Pancreas (tissue), 10 donors: ENCODE measurements around the gene CALCB. TPM values are rescaled to one million over a fixed set of nuclear protein-coding genes. Genes with fewer than 3 reads are reported as not detected.

Experiments used
- ATAC-seq, 4 donors: fragments of 200-7000 bp; cut with Tn5 transposase; one replicate each; pipeline versions ENCODE4 v1.8.0 to v1.9.1; 2020; ENCODE audit warnings: mild to moderate bottlenecking in 4 of 4, moderate library complexity in 4 of 4
- DNase-seq, 6 donors: peaks; one replicate each; pipeline ENCODE4 v3.0.0-alpha.2; 2020
- FAIRE-seq: peaks from 2 replicates; lab custom pipeline; 2012; peaks lifted over from hg19 to GRCh38; lab: Jason Lieb, UNC
- H3K27ac ChIP-seq, 4 donors: fragments of 200-600 bp; sonication (generic); 1 replicate in 3 of 4; 2 replicates in 1 of 4; pipeline versions ENCODE4 v1.5.0 to v1.8.0; 2020
- H3K27me3 ChIP-seq, 4 donors: fragments of 200-600 bp; one replicate each; pipeline ENCODE4 v1.8.0; 2021
- H3K36me3 ChIP-seq, 3 donors: fragments of 200-600 bp; sonication (generic) in 1 of 3; one replicate each; pipeline versions ENCODE4 v1.5.0 to v1.8.0; 2020 to 2021
- H3K4me1 ChIP-seq, 3 donors: fragments of 200-600 bp; one replicate each; pipeline ENCODE4 v1.8.0; 2021
- H3K4me3 ChIP-seq, 4 donors: fragments of 200-600 bp; sonication (generic) in 2 of 4; one replicate each; pipeline versions ENCODE4 v1.5.0 to v1.8.0; 2020 to 2021
- H3K9me3 ChIP-seq, 4 donors: fragments of 200-600 bp; one replicate each; pipeline ENCODE4 v1.8.0; 2021
- WGBS, 2 donors: extraction: QIAGEN DNeasy Blood & Tissue Kit; methylation state at CpG; one replicate each; pipeline ENCODE4 v1.1.7; 2013; 5-methylcytosine and 5-hydroxymethylcytosine counted together
- intact Hi-C, 3 donors: fragments of 100-400 bp; cut with DNase I; formaldehyde crosslinking; loops; one replicate each; pipeline versions ENCODE4 v1.11.1 to v1.14.2; 2022
- polyA plus RNA-seq, 2 donors: library from polyadenylated mRNA; stranded (reverse); fragments of 200-250 nt; gene quantifications; one replicate each; pipeline ENCODE4 v1.2.3, GENCODE V29; 2013
- total RNA-seq, 6 donors: library from RNA; stranded (reverse); fragmentation: NEBNext Ultra II Directional in 4 of 6; extraction: Animal tissue kit (Norgen Biotek cat#: 25700) in 4 of 6; gene quantifications; one replicate each; pipeline versions ENCODE4 v1.2.1 to v1.2.4, GENCODE V29; 2021 to 2023
- TF ChIP-seq, protein P1 (sequence below), 4 donors: fragments of 200-600 bp; sonication (generic) in 3 of 4; IDR thresholded peaks; one replicate each; pipeline versions ENCODE4 v1.5.0 to v1.8.0; 2021; ENCODE audit warnings: antibody characterized with exemption in 4 of 4
- donor health status: healthy with polysubstance abuse.
- donor health status: DM: no; HTN: no; CAD: no; lungs with moderate emphysema.
- donor health status: DM: no; HTN: no; CAD: no.
- donor health status: control.
- donor health status: control.
- donor health status: Bipolar disorder and iron deficiency.
- donor health status: DM: yes; HTN: yes; CAD: no.
- donor health status: DM: no; HTN: no; CAD: no.
- donor health status: DM: no; HTN: no; CAD: no.
- donor health status: DM: yes; HTN: yes; CAD: no.

The CALCB gene
- total and polyA plus RNA-seq, 8 donors, result 0.83 to 2.6 (median 1.2) TPM

DNA sequence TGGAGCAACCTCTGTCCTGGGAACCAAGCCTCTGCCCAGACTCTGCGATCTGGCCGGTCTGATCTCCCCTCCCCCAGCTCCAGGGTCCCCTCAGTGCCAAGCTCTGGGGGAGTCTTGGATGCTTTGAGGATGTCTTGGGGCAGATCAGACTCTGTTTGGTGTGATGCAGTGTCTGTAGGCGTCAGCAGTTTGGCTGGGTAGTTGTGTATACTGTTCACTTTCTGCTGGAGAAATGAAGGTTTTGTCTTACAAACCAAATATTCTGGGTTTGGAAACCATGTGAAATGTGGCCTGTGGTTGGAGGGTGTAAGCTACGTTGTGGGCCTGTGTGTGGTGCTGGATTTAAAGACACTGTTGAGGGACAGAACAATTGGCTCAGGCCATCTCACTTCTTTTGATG lies 46.0 kb downstream of the CALCB start:
- DNase-seq (no peak), ATAC-seq (no peak), FAIRE-seq (no peak)
- TF ChIP-seq, protein P1, sequence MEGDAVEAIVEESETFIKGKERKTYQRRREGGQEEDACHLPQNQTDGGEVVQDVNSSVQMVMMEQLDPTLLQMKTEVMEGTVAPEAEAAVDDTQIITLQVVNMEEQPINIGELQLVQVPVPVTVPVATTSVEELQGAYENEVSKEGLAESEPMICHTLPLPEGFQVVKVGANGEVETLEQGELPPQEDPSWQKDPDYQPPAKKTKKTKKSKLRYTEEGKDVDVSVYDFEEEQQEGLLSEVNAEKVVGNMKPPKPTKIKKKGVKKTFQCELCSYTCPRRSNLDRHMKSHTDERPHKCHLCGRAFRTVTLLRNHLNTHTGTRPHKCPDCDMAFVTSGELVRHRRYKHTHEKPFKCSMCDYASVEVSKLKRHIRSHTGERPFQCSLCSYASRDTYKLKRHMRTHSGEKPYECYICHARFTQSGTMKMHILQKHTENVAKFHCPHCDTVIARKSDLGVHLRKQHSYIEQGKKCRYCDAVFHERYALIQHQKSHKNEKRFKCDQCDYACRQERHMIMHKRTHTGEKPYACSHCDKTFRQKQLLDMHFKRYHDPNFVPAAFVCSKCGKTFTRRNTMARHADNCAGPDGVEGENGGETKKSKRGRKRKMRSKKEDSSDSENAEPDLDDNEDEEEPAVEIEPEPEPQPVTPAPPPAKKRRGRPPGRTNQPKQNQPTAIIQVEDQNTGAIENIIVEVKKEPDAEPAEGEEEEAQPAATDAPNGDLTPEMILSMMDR (IDR thresholded peaks at IDR 0.05), result no peak
- intact Hi-C loops, result no loop called here
- WGBS, 2 donors, result 88 to 89% methylated on average over 4 of the region's 4 CpGs
- H3K27ac ChIP-seq, result no peak overlapping the region
- no peak overlapping the region for H3K4me3 ChIP-seq
- no peaks in the 10 kb centered on the region for H3K36me3 ChIP-seq
- H3K9me3 ChIP-seq, result no peaks in the 10 kb centered on the region
- no peaks in the 10 kb centered on the region for H3K27me3 ChIP-seq
- no peaks in the 10 kb centered on the region for H3K4me1 ChIP-seq

DNA sequence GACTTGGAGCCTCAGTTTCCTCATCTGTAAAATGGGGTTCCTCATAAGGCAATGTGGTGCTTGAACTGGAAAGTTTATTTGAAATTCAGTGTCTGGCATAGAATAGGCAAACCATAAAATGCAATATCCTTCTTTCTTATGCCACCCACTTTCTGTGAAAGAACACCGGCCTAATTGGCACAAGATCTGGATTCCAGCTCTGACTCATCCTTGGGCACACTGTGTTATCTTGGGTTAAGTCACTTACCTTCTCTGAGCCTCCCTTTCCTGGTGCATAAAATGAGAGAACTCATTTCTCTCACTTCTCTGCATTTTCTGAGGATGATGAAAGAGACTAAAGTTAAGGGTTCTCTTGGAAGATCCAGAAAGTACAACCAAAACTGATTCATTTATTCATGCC lies 46.4 kb downstream of the CALCB start:
- Histone ChIP-seq H3K9me3 (no peaks in the 10 kb centered on the region), H3K4me3 (no peak overlapping the region), H3K27me3 (no peaks in the 10 kb centered on the region), H3K27ac (no peak overlapping the region), H3K4me1 (no peaks in the 10 kb centered on the region), H3K36me3 (no peaks in the 10 kb centered on the region)
- WGBS, 2 donors, result 50 to 60% methylated on average over 1 of the region's 1 CpG
- FAIRE-seq (no peak), ATAC-seq (peak in 3 of 4 donors; percentile 41 to 54 (median 48)), DNase-seq (no peak)
- intact Hi-C loops, result no loop called here
- TF ChIP-seq, protein P1 (IDR thresholded peaks at IDR 0.05), result no peak

DNA sequence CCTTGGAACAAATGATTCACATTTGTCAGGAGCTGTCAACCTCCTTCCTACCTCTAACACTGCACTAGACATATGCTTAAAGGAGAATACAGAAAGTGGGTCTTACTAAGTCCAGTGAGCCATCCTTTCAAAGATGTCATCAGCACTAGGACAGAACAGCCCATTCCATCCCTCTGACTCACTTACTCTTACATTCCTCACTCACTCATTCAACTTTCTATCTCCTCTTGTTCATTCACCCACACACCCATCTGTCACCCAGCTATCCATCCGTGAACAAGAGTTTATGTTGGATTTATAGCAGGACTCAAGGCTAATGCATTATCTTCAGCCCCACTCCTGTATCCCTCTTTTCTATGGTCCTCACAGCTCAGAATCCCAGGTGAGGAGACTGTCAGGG lies 50.5 kb downstream of the CALCB start:
- Histone ChIP-seq H3K36me3 (no peaks in the 10 kb centered on the region), H3K27me3 (no peaks in the 10 kb centered on the region), H3K27ac (no peak overlapping the region), H3K4me1 (no peaks in the 10 kb centered on the region), H3K4me3 (no peak overlapping the region), H3K9me3 (no peaks in the 10 kb centered on the region)
- FAIRE-seq (no peak), ATAC-seq (no peak), DNase-seq (no peak)
- 88% methylated on average over 1 of the region's 1 CpG for WGBS, 2 donors
- TF ChIP-seq, protein P1 (IDR thresholded peaks at IDR 0.05), result no peak
- intact Hi-C loops, result no loop called here

DNA sequence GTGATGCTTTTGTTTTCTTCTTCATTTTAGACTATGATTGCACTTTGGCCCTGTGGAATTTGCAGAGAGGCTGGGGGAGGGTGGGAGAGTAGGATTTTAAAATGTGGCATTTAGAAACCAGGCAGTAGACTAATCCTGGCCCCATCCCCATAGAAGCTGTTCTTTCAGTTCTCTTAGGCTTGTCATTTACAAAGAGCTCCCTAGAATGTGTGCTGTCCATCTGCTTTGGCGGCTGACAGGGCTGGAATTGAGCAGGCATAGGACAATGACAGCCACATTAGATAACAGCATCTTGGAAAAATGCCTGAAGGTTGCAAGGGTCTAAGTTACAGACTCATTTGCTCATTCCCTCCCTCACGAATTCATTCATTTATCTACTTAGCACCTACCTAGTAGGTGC lies 51.1 kb downstream of the CALCB start:
- WGBS, 2 donors, result 69 to 84% methylated on average over 2 of the region's 2 CpGs
- FAIRE-seq (no peak), DNase-seq (no peak), ATAC-seq (no peak)
- no peaks in the 10 kb centered on the region for H3K27me3 ChIP-seq
- H3K4me1 ChIP-seq, result no peaks in the 10 kb centered on the region
- no peaks in the 10 kb centered on the region for H3K36me3 ChIP-seq
- intact Hi-C loops, result no loop called here
- no peak overlapping the region for H3K4me3 ChIP-seq
- TF ChIP-seq, protein P1 (IDR thresholded peaks at IDR 0.05), result no peak
- no peaks in the 10 kb centered on the region for H3K9me3 ChIP-seq
- no peak overlapping the region for H3K27ac ChIP-seq

DNA sequence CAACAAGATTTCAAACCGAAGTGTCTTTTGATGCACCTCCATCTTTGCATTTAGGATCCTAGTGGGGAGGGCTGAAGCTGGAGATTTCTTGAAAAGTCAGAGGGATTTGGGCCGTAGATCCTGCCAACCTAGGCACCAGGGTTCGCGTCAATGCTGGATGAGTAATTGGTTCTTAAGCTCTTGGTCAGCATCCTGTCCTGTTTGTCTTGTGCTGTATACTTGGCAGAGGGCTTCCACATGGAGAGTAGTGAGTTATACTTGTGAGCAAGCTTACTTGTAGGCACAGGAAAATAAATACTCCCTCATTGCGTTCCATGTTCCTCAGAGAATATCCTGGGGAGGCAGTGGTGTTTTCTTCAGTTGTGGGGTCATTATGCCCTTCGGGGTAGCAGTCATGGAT lies 53.9 kb downstream of the CALCB start:
- Histone ChIP-seq H3K4me1 (no peaks in the 10 kb centered on the region), H3K9me3 (no peaks in the 10 kb centered on the region), H3K27me3 (no peaks in the 10 kb centered on the region), H3K27ac (no peak overlapping the region), H3K4me3 (no peak overlapping the region), H3K36me3 (no peaks in the 10 kb centered on the region)
- no peak for DNase-seq
- WGBS, 2 donors, result 82 to 88% methylated on average over 6 of the region's 6 CpGs
- no peak for FAIRE-seq
- no peak for ATAC-seq
- TF ChIP-seq, protein P1 (IDR thresholded peaks at IDR 0.05), result no peak
- intact Hi-C loops, result no loop called here

Other genes starting within 250 kb of the CALCB start
- 10 to 100 TPM in 2 of 6 donors, 1 to 10 TPM in 4; 5.0 to 12.2 (median 8.4) TPM for gene CYP2R1, start 181.4 kb upstream of the CALCB start, total RNA-seq
- 10 to 100 TPM; 32.1 to 33.0 TPM for gene CYP2R1, start 181.4 kb upstream of the CALCB start, polyA plus RNA-seq
- under 1 TPM in 1 of 6 donors, not detected in 5; 0.38 TPM for gene CALCA, start 101.2 kb upstream of the CALCB start, total RNA-seq
- under 1 TPM in 1 of 2 donors, not detected in 1; 0.12 TPM for gene CALCA, start 101.2 kb upstream of the CALCB start, polyA plus RNA-seq
- gene INSC, start 41.3 kb downstream of the CALCB start, total RNA-seq, result under 1 TPM; 0.50 to 0.88 (median 0.56) TPM
- gene INSC, start 41.3 kb downstream of the CALCB start, polyA plus RNA-seq, result 1 to 10 TPM; 1.3 to 1.6 TPM